ENCODE measurements around the gene NGB.

The NGB gene

GRCh38 chr14:77264466-77265186 is 6.4 kb downstream of the NGB start:
- no peak for DNase-seq (ENCODE audit: low read depth)

- no peak for DNase-seq (ENCODE audit: low read depth)
Measured at GRCh38 chr14:77260631-77261030, 10.4 kb downstream of the NGB start.

- no peak for DNase-seq (ENCODE audit: low read depth)
Measured at GRCh38 chr14:77260199-77260598, 10.8 kb downstream of the NGB start.

GRCh38 chr14:77259025-77259715 is 11.8 kb downstream of the NGB start:
- DNase-seq (ENCODE audit: low read depth): no peak

GRCh38 chr14:77258566-77258965 is 12.4 kb downstream of the NGB start:
- no peak for DNase-seq (ENCODE audit: low read depth)

- no peak for DNase-seq (ENCODE audit: low read depth)
Measured at GRCh38 chr14:77257700-77258099, 13.3 kb downstream of the NGB start.

GRCh38 chr14:77256694-77257093 is 14.3 kb downstream of the NGB start:
- DNase-seq (ENCODE audit: low read depth): no peak

GRCh38 chr14:77253333-77254190 is 17.4 kb downstream of the NGB start:
- no peak for DNase-seq (ENCODE audit: low read depth)

- no peak for DNase-seq (ENCODE audit: low read depth)
Measured at GRCh38 chr14:77251870-77252269, 19.1 kb downstream of the NGB start.

- no peak for DNase-seq (ENCODE audit: low read depth)
Measured at GRCh38 chr14:77250927-77251326, 20.1 kb downstream of the NGB start.

- DNase-seq (ENCODE audit: low read depth): no peak
Measured at GRCh38 chr14:77249286-77249685, 21.7 kb downstream of the NGB start.

GRCh38 chr14:77248666-77249065 is 22.3 kb downstream of the NGB start:
- no peak for DNase-seq (ENCODE audit: low read depth)

- DNase-seq (ENCODE audit: low read depth): no peak
Measured at GRCh38 chr14:77246784-77247183, 24.2 kb downstream of the NGB start.

- no peak for DNase-seq (ENCODE audit: low read depth)
Measured at GRCh38 chr14:77245820-77246219, 25.2 kb downstream of the NGB start.

- no peak for DNase-seq (ENCODE audit: low read depth)
Measured at GRCh38 chr14:77243853-77244252, 27.2 kb downstream of the NGB start.

- DNase-seq (ENCODE audit: low read depth): no peak
Measured at GRCh38 chr14:77242752-77243151, 28.3 kb downstream of the NGB start.

- no peak for DNase-seq (ENCODE audit: low read depth)
Measured at GRCh38 chr14:77241955-77242354, 29.1 kb downstream of the NGB start.

GRCh38 chr14:77240336-77240915 is 30.6 kb downstream of the NGB start:
- no peak for DNase-seq (ENCODE audit: low read depth)

- no peak for DNase-seq (ENCODE audit: low read depth)
Measured at GRCh38 chr14:77239412-77239811, 31.6 kb downstream of the NGB start.

GRCh38 chr14:77238996-77239395 is 32.0 kb downstream of the NGB start:
- no peak for DNase-seq (ENCODE audit: low read depth)

GRCh38 chr14:77238356-77238755 is 32.6 kb downstream of the NGB start:
- no peak for DNase-seq (ENCODE audit: low read depth)

- DNase-seq (ENCODE audit: low read depth): no peak
Measured at GRCh38 chr14:77236814-77237213, 34.2 kb downstream of the NGB start.
